ENCODE measurements around the gene DENND1A.

DNA sequence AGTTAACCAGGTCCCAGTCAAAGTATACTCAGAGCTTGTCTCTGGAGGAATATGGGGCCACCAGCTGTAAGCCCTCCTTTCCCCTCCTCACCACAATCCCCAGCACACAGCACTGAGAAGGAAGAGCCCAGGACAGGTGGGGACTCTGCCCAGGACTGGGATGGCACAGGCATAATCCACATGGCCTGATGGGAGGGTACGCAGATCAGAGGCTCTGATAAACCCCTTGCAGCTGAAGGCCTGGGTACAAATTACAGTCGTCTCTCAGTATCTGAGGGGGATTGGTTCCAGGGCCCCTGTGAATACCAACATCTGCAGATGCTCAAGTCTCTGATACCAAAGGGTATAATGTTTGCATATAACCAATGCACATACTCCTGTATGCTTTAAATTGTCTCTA, 328.1 kb downstream of the DENND1A start:
- TF ChIP-seq POLR2A (IDR thresholded peaks at IDR 0.05), result no peak
- TF ChIP-seq, protein P1, sequence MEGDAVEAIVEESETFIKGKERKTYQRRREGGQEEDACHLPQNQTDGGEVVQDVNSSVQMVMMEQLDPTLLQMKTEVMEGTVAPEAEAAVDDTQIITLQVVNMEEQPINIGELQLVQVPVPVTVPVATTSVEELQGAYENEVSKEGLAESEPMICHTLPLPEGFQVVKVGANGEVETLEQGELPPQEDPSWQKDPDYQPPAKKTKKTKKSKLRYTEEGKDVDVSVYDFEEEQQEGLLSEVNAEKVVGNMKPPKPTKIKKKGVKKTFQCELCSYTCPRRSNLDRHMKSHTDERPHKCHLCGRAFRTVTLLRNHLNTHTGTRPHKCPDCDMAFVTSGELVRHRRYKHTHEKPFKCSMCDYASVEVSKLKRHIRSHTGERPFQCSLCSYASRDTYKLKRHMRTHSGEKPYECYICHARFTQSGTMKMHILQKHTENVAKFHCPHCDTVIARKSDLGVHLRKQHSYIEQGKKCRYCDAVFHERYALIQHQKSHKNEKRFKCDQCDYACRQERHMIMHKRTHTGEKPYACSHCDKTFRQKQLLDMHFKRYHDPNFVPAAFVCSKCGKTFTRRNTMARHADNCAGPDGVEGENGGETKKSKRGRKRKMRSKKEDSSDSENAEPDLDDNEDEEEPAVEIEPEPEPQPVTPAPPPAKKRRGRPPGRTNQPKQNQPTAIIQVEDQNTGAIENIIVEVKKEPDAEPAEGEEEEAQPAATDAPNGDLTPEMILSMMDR (IDR thresholded peaks at IDR 0.05), result no peak

All from heart left ventricle (tissue), 13 donors.